HFFc6 (cell line): Measurements from ENCODE around the gene KATNIP. TPM values are rescaled to one million over a fixed set of nuclear protein-coding genes. Genes with fewer than 3 reads are reported as not detected.

ENCODE experiments used
- DNase-seq: peaks from one replicate; pipeline ENCODE4 v3.0.0-alpha.2; 2018
- H3K27ac Mint-ChIP-seq: 2 replicates; pipeline ENCODE4 v1.8.0; 2020; ENCODE audit warnings: mild to moderate bottlenecking, mixed read lengths
- H3K27me3 Mint-ChIP-seq: 2 replicates; pipeline ENCODE4 v1.8.0; 2021; ENCODE audit warnings: mild to moderate bottlenecking, moderate library complexity, mixed read lengths; ENCODE audit not compliant: insufficient read depth
- H3K36me3 Mint-ChIP-seq: 2 replicates; pipeline ENCODE4 v1.8.0; 2021; ENCODE audit warnings: low read depth, mixed read lengths
- H3K4me1 Mint-ChIP-seq: 2 replicates; pipeline ENCODE4 v1.8.0; 2020; ENCODE audit warnings: low read depth, mixed read lengths
- H3K4me3 Mint-ChIP-seq: 2 replicates; pipeline ENCODE4 v1.8.0; 2020; ENCODE audit warnings: mild to moderate bottlenecking, moderate library complexity, mixed read lengths
- H3K9me3 Mint-ChIP-seq: 2 replicates; pipeline ENCODE4 v1.8.0; 2020; ENCODE audit warnings: mild to moderate bottlenecking, mixed read lengths
- CTCF ChIP-seq: fragments of 200-600 bp; sonication (generic); IDR thresholded peaks from 2 replicates; pipeline ENCODE4 v1.5.0; 2021; ENCODE audit warnings: antibody characterized with exemption, mild to moderate bottlenecking
- total RNA-seq, 6 experiments: library from RNA; stranded (reverse); fragmentation: NEBNext Ultra II Directional; extraction: Animal tissue kit (Norgen Biotek cat#: 25700); gene quantifications; 2 replicates in 1 of 6; 3 replicates in 5 of 6; pipeline ENCODE4 v1.2.3, GENCODE V29; 2021

Gene KATNIP
- total RNA-seq, 6 experiments from 2014 or later = 18.6 to 24.1 (median 19.9) TPM

GRCh38 chr16:27508476-27508875 lies 41.5 kb upstream of the KATNIP start:
- no peak for TF ChIP-seq CTCF

GRCh38 chr16:27511657-27512448 lies 38.1 kb upstream of the KATNIP start:
- no peaks in the 10 kb centered on the region; the same call in 1 of the 2 replicates for H3K27me3 Mint-ChIP-seq
- H3K9me3 Mint-ChIP-seq = no peaks in the 10 kb centered on the region
- H3K36me3 Mint-ChIP-seq = peaks cover 59% of the 10 kb centered on the region
- no peak overlapping the region for H3K4me3 Mint-ChIP-seq
- no peak for TF ChIP-seq CTCF
- H3K4me1 Mint-ChIP-seq = no peaks in the 10 kb centered on the region
- DNase-seq = no peak
- H3K27ac Mint-ChIP-seq = no peak overlapping the region

More at GRCh38 chr16:27508476-27508875, 41.5 kb upstream of the KATNIP start:
- Mint-ChIP-seq H3K9me3 (no peaks in the 10 kb centered on the region), H3K27ac (no peak overlapping the region), H3K27me3 (no peaks in the 10 kb centered on the region), H3K4me3 (no peak overlapping the region), H3K4me1 (peaks cover 8% of the 10 kb centered on the region), H3K36me3 (peaks cover 71% of the 10 kb centered on the region)
- DNase-seq = no peak

GRCh38 chr16:27514806-27515205 lies 35.1 kb upstream of the KATNIP start:
- TF ChIP-seq CTCF = no peak
- H3K27ac Mint-ChIP-seq = no peak overlapping the region
- no peaks in the 10 kb centered on the region for H3K4me1 Mint-ChIP-seq
- DNase-seq = no peak
- H3K27me3 Mint-ChIP-seq = peaks cover 4% of the 10 kb centered on the region
- no peaks in the 10 kb centered on the region for H3K9me3 Mint-ChIP-seq
- H3K4me3 Mint-ChIP-seq = no peak overlapping the region
- H3K36me3 Mint-ChIP-seq = peaks cover 47% of the 10 kb centered on the region

GRCh38 chr16:27515874-27516353 lies 34.0 kb upstream of the KATNIP start:
- no peaks in the 10 kb centered on the region for H3K9me3 Mint-ChIP-seq
- peaks cover 45% of the 10 kb centered on the region for H3K36me3 Mint-ChIP-seq
- no peak overlapping the region for H3K4me3 Mint-ChIP-seq
- DNase-seq = peak; percentile 13
- H3K27ac Mint-ChIP-seq = no peak overlapping the region
- peaks cover 4% of the 10 kb centered on the region for H3K27me3 Mint-ChIP-seq
- peak; percentile 81 for TF ChIP-seq CTCF
- H3K4me1 Mint-ChIP-seq = no peaks in the 10 kb centered on the region

GRCh38 chr16:27516365-27516764 lies 33.6 kb upstream of the KATNIP start:
- Mint-ChIP-seq H3K9me3 (no peaks in the 10 kb centered on the region), H3K27me3 (peaks cover 8% of the 10 kb centered on the region), H3K27ac (no peak overlapping the region), H3K4me1 (peaks cover 2% of the 10 kb centered on the region; the same call in 1 of the 2 replicates), H3K36me3 (peaks cover 44% of the 10 kb centered on the region), H3K4me3 (no peak overlapping the region)
- TF ChIP-seq CTCF = no peak
- DNase-seq = no peak
